Left kidney (tissue), 2 donors: ENCODE measurements around the gene RBP3. TPM values are rescaled to one million over a fixed set of nuclear protein-coding genes. Genes with fewer than 3 reads are reported as not detected.

Source experiments
- DNase-seq: peaks from one replicate; pipeline ENCODE4 v3.0.0-alpha.2; 2013
- polyA plus RNA-seq: library from polyadenylated mRNA; unstranded; fragments of 120-200 nt; gene quantifications from one replicate; pipeline ENCODE4 v1.2.1, GENCODE V29; 2013; ENCODE audit not compliant: insufficient read length

RBP3 gene
- polyA plus RNA-seq, 1 donor, result 0.10 TPM

GRCh38 chr10:47318706-47319105 lies 29.5 kb upstream of the RBP3 start:
- no peak for DNase-seq

- no peak for DNase-seq
These were observed 28.4 kb upstream of the RBP3 start for GRCh38 chr10:47319784-47320183.

- no peak for DNase-seq
These were observed 27.4 kb upstream of the RBP3 start for GRCh38 chr10:47320812-47321211.

- no peak for DNase-seq
These were observed 26.5 kb upstream of the RBP3 start for GRCh38 chr10:47321521-47322195.

GRCh38 chr10:47322300-47323061 lies 25.7 kb upstream of the RBP3 start, which contains the start of gene GDF2:
Gene GDF2 (plus strand): TSS chr10:47322454. CDS start chr10:47322669, 215 bp downstream.
- no peak for DNase-seq

- no peak for DNase-seq
These were observed 25.1 kb upstream of the RBP3 start for GRCh38 chr10:47323087-47323486.

GRCh38 chr10:47323636-47324296 lies 24.4 kb upstream of the RBP3 start:
- no peak for DNase-seq

- DNase-seq, result no peak
These were observed 22.6 kb upstream of the RBP3 start for GRCh38 chr10:47325303-47326291.

GRCh38 chr10:47326306-47326926 lies 21.7 kb upstream of the RBP3 start:
- DNase-seq, result no peak

GRCh38 chr10:47326927-47327330 lies 21.2 kb upstream of the RBP3 start:
- no peak for DNase-seq

- DNase-seq, result no peak
These were observed 18.3 kb upstream of the RBP3 start for GRCh38 chr10:47329855-47330254.

- no peak for DNase-seq
These were observed 17.8 kb upstream of the RBP3 start for GRCh38 chr10:47330366-47330765.

GRCh38 chr10:47330804-47331203 lies 17.4 kb upstream of the RBP3 start:
- no peak for DNase-seq

- no peak for DNase-seq
These were observed 16.7 kb upstream of the RBP3 start for GRCh38 chr10:47331491-47331890.

- no peak for DNase-seq
These were observed 16.2 kb upstream of the RBP3 start for GRCh38 chr10:47331954-47332353.

GRCh38 chr10:47332371-47332770 lies 15.8 kb upstream of the RBP3 start:
- DNase-seq, result no peak

- DNase-seq, result no peak
These were observed 15.2 kb upstream of the RBP3 start for GRCh38 chr10:47332946-47333345.

- no peak for DNase-seq
These were observed 14.6 kb upstream of the RBP3 start for GRCh38 chr10:47333532-47333931.

GRCh38 chr10:47334466-47335295 lies 13.5 kb upstream of the RBP3 start:
- DNase-seq, result no peak

- DNase-seq, result no peak
These were observed 12.3 kb upstream of the RBP3 start for GRCh38 chr10:47335906-47336305.
